ENCODE results near the gene CNTN6.

Gene CNTN6

DNA sequence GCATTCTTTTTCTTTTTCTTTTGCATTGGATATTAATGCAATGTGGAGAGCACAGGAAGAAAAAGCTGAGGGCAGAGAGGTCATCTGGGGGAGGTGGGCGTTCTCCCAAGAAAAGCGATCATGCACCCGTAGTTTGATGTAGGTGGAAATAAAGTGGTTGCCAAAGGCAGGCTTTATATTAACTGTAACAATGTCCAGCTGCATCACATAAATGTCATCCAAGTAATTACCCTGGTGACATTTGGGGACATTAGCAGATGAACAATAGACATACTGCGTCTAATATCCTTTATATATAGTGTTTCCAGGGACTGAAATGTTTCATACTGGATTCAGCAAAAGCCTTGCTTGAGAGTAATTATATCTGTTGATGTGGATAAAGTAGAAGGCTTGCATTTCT, 135.5 kb downstream of the CNTN6 start:
- Histone ChIP-seq H3K9me3 (ENCODE audit: control insufficient read depth, low read length) (no peaks in the 10 kb centered on the region), H3K4me1 (ENCODE audit: control insufficient read depth, insufficient read depth, low read length) (no peaks in the 10 kb centered on the region), H3K9ac (ENCODE audit: low read length) (no peak overlapping the region), H3K27me3 (replicated peaks; ENCODE audit: control insufficient read depth, insufficient read depth, low read length) (no peaks in the 10 kb centered on the region), H3K36me3 (ENCODE audit: control insufficient read depth, insufficient read depth, low read length, severe bottlenecking) (no peaks in the 10 kb centered on the region), H3K4me3 (ENCODE audit: low read length) (no peak overlapping the region)
- no peak for DNase-seq (ENCODE audit: low read depth)

DNA sequence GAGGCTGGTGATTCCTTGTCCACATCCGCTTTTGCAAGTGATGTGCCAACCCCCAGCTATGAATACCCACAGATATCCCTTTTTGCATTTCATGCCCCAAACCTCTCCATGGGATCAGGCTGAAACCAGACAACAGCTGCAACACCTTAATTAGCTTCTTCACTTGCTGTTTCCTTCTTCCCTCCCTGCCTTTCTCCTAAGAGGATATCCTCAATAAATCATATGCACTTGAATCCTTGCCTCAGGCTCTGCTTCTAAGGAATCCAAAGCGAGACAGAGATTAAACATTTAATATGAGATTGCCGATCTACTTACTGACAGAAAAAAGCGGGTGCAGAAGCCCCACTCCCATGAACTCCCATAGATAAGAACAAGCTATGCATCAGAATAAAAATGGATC, 138.1 kb downstream of the CNTN6 start:
- Histone ChIP-seq H3K9me3 (ENCODE audit: control insufficient read depth, low read length) (no peaks in the 10 kb centered on the region), H3K4me1 (ENCODE audit: control insufficient read depth, insufficient read depth, low read length) (no peaks in the 10 kb centered on the region), H3K9ac (ENCODE audit: low read length) (no peak overlapping the region), H3K4me3 (ENCODE audit: low read length) (no peak overlapping the region), H3K36me3 (ENCODE audit: control insufficient read depth, insufficient read depth, low read length, severe bottlenecking) (no peaks in the 10 kb centered on the region), H3K27me3 (replicated peaks; ENCODE audit: control insufficient read depth, insufficient read depth, low read length) (no peaks in the 10 kb centered on the region)
- DNase-seq (ENCODE audit: low read depth): no peak

DNA sequence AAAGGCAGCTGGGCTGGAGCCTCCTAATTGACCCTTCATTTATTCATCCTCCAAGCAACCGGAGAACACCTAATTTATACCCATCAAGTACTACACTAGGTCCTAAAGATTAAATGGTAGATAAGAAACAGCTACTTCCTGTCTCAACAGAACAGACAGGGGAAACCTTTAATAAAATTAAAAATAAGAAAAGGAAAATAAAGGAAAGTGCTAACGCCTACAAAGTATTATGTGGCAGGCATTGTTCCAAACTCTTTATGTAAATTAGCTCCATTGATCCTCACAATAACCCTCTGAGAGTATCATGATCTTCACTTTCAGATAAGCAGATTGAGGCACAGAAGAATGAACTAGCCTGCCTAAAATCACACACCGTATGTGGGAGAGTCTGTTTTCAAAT, 139.5 kb downstream of the CNTN6 start:
- no peak overlapping the region for H3K4me3 ChIP-seq (ENCODE audit: low read length)
- H3K9me3 ChIP-seq (ENCODE audit: control insufficient read depth, low read length): no peaks in the 10 kb centered on the region
- H3K4me1 ChIP-seq (ENCODE audit: control insufficient read depth, insufficient read depth, low read length): no peaks in the 10 kb centered on the region
- H3K27me3 ChIP-seq (replicated peaks; ENCODE audit: control insufficient read depth, insufficient read depth, low read length): no peaks in the 10 kb centered on the region
- DNase-seq (ENCODE audit: low read depth): no peak
- H3K9ac ChIP-seq (ENCODE audit: low read length): no peak overlapping the region
- H3K36me3 ChIP-seq (ENCODE audit: control insufficient read depth, insufficient read depth, low read length, severe bottlenecking): no peaks in the 10 kb centered on the region

DNA sequence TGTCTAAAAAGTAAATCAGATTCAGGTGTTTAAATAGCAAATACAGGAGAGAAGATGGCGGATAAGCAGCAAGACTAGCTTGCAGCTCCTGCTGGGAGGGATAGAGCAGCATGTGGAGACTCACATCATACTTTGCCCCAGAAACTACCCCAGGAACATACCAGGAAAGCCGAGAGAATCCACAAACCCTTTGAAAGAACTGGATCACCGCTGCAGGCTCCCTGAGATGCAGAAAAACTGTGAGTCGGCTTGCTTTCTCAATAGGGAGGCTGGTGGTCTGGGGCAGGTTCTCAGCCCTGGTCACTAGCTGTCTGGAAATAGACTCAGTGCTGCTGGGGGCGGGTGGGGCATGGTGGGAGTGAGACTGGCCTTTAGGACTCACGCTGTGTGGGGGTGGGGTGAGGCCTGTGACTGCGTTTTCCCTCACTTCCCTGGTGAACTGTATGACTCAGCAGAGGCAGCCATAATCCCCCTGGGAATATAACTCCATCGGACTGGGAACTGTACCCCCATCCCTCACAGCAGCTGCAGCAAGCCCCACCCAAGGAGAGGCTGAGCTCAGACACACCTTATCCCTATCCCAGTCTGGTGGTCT, 142.8 kb downstream of the CNTN6 start:
- Histone ChIP-seq H3K9ac (ENCODE audit: low read length) (no peak overlapping the region), H3K4me1 (ENCODE audit: control insufficient read depth, insufficient read depth, low read length) (no peaks in the 10 kb centered on the region), H3K9me3 (ENCODE audit: control insufficient read depth, low read length) (no peaks in the 10 kb centered on the region), H3K36me3 (ENCODE audit: control insufficient read depth, insufficient read depth, low read length, severe bottlenecking) (no peaks in the 10 kb centered on the region), H3K4me3 (ENCODE audit: low read length) (no peak overlapping the region), H3K27me3 (replicated peaks; ENCODE audit: control insufficient read depth, insufficient read depth, low read length) (no peaks in the 10 kb centered on the region)
- DNase-seq (ENCODE audit: low read depth): no peak

DNA sequence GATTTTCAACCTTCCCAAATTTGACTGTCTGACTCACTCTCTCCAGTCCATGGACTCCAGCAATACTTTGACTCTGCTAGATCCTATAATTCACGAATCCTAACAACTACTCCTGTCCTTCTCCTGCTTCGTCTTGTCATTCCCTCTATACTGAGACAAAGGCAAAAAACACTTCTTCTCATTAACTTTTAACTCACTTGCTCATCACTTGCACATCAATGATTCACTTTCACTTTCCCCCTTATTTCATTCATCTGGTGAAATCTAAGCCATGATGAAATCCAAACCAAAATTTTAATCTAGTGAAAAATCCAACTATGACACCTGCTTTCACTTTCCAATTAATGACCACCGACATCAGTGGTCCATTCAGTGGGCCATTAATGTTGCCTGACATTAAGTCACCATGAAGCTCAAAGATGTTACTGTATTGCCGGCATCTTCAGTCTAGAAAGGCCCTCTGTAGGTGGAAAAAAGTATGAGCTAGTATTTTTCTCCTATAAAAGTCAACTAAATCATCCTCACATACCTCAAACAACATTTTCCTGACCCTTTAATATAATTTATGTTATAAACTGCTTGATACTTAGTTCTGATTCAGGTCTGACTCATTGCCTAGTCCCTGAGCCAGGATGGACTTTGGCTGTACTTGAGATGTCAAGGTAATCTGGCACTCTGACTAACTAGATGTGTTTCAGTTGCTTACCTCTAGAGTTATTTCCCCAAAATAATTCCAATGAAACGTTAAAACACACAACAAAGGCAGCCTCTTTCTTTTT, 158.6 kb downstream of the CNTN6 start:
- H3K27me3 ChIP-seq (replicated peaks; ENCODE audit: control insufficient read depth, insufficient read depth, low read length): no peaks in the 10 kb centered on the region
- no peaks in the 10 kb centered on the region for H3K4me1 ChIP-seq (ENCODE audit: control insufficient read depth, insufficient read depth, low read length)
- H3K9me3 ChIP-seq (ENCODE audit: control insufficient read depth, low read length): no peaks in the 10 kb centered on the region
- H3K36me3 ChIP-seq (ENCODE audit: control insufficient read depth, insufficient read depth, low read length, severe bottlenecking): no peaks in the 10 kb centered on the region
- H3K4me3 ChIP-seq (ENCODE audit: low read length): no peak overlapping the region
- no peak overlapping the region for H3K9ac ChIP-seq (ENCODE audit: low read length)
- no peak for DNase-seq (ENCODE audit: low read depth)

DNA sequence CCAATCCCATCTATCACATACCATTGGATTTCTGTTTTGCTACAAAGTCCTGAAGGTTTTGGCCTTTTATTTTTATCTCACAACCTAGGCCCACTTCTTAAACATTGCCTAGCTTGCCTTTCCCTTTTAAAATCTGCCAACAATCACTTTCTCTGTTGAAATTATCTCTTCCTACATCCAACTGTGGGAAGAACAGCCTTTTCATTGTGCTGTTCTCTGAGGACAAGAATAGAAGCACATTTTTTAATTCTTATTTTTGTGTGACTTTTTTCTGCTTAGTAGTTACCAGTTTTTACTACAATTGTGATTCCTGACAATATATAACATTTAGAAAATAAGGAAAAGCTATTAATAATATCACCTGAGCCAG, 159.2 kb downstream of the CNTN6 start:
- no peak overlapping the region for H3K9ac ChIP-seq (ENCODE audit: low read length)

DNA sequence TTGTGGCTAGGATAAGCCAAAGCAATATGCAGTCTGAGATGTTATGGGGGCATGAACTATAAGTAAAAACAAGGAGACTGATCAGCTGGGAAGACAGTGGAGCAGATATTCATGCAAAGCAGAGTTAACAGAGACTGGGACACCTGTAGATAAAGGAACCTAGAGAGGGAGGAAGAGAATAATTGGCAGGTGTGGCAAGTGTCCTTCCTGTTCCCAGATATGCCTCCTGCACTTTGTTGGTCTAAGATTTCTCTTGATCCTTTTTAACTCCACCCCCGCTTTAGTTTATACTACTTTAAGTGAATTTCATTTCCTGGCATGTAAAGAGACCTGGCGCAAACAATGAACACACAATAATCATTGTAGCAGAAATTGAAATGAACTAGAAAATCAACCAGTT, 169.4 kb downstream of the CNTN6 start:
- Histone ChIP-seq H3K9ac (ENCODE audit: low read length) (no peak overlapping the region), H3K4me1 (ENCODE audit: control insufficient read depth, insufficient read depth, low read length) (no peaks in the 10 kb centered on the region), H3K27me3 (replicated peaks; ENCODE audit: control insufficient read depth, insufficient read depth, low read length) (no peaks in the 10 kb centered on the region), H3K36me3 (ENCODE audit: control insufficient read depth, insufficient read depth, low read length, severe bottlenecking) (no peaks in the 10 kb centered on the region), H3K9me3 (ENCODE audit: control insufficient read depth, low read length) (no peaks in the 10 kb centered on the region), H3K4me3 (ENCODE audit: low read length) (no peak overlapping the region)
- DNase-seq (ENCODE audit: low read depth): no peak

More for the DNA sequence above, 159.2 kb downstream of the CNTN6 start:
- no peaks in the 10 kb centered on the region for H3K4me1 ChIP-seq (ENCODE audit: control insufficient read depth, insufficient read depth, low read length)
- DNase-seq (ENCODE audit: low read depth): no peak
- no peaks in the 10 kb centered on the region for H3K9me3 ChIP-seq (ENCODE audit: control insufficient read depth, low read length)
- H3K4me3 ChIP-seq (ENCODE audit: low read length): no peak overlapping the region
- no peaks in the 10 kb centered on the region for H3K27me3 ChIP-seq (replicated peaks; ENCODE audit: control insufficient read depth, insufficient read depth, low read length)
- no peaks in the 10 kb centered on the region for H3K36me3 ChIP-seq (ENCODE audit: control insufficient read depth, insufficient read depth, low read length, severe bottlenecking)

DNA sequence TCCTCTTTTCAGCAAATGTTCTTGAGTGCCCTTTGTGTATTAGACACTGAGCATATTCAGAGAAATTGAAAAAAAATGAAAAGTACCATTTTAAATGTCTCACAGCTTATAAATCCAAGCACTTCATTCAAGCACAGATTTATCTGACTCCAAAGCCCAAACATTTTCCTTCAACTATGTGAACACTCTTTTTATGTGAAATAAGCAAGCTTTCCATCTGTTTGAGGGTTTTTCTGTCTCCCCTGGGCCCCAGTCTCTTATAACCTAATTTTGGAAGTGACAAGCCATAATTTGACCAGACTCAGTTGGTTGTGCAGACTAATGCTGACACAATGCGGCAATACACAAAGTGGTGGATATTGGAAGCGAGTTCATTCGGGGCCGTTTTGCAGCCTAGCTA, 170.3 kb downstream of the CNTN6 start:
- H3K36me3 ChIP-seq (ENCODE audit: control insufficient read depth, insufficient read depth, low read length, severe bottlenecking): no peaks in the 10 kb centered on the region
- H3K4me3 ChIP-seq (ENCODE audit: low read length): no peak overlapping the region
- no peaks in the 10 kb centered on the region for H3K27me3 ChIP-seq (replicated peaks; ENCODE audit: control insufficient read depth, insufficient read depth, low read length)
- H3K4me1 ChIP-seq (ENCODE audit: control insufficient read depth, insufficient read depth, low read length): no peaks in the 10 kb centered on the region
- H3K9me3 ChIP-seq (ENCODE audit: control insufficient read depth, low read length): no peaks in the 10 kb centered on the region
- H3K9ac ChIP-seq (ENCODE audit: low read length): no peak overlapping the region
- no peak for DNase-seq (ENCODE audit: low read depth)

DNA sequence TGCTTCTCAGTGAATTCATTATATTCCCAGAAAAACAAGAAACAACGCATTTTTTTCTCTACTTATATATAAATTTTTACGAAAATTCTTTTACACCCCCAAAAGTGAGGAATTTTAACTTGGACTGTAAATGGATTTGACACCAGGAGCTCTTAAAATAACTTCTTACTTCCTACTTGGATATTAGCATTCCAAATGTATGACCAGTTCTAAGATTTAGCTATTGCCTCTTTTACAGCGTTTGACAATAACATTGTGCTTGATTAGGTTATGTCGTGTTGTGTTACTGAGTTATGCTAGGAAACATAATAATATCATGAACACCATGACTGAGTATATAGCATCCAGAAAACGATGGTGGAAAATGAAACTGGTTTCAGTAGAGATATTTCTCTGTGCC, 177.0 kb downstream of the CNTN6 start:
- no peaks in the 10 kb centered on the region for H3K4me1 ChIP-seq (ENCODE audit: control insufficient read depth, insufficient read depth, low read length)

DNA sequence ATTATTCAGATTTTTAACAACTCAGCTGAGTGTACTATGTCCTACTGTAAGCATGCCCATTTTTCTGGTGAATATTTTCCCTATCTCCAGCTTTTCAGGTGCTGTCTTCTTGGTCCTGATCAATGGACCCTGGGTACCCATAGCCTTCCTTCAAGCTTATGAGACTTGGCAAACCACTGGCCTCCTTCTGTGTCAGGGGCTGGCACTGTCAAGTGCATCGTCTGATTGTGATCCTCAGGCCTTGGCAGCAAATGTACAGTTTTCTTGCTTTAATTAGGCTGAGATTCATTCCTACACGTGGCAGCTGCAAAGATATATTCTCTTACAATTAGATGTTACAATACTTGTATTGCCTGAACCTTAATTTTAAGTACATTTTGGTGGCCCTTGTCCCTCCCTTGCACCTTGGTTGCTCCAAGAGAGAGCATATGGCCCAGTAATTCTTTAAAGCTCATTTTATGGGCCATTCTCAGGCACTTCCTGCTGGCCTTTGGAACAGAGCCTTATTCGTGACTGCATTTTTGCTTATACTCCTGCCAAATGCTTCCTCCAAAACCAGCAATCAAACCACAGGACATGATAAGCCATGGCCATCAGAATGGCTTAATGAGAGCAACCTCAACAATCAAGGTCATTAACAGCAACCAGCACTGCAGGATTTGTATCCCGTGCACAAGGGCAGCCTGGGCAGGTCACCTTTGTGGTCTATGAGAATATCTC, 179.9 kb downstream of the CNTN6 start:
- H3K4me1 ChIP-seq (ENCODE audit: control insufficient read depth, insufficient read depth, low read length): no peaks in the 10 kb centered on the region
- no peaks in the 10 kb centered on the region for H3K36me3 ChIP-seq (ENCODE audit: control insufficient read depth, insufficient read depth, low read length, severe bottlenecking)
- no peaks in the 10 kb centered on the region for H3K9me3 ChIP-seq (ENCODE audit: control insufficient read depth, low read length)
- no peak overlapping the region for H3K4me3 ChIP-seq (ENCODE audit: low read length)
- H3K9ac ChIP-seq (ENCODE audit: low read length): no peak overlapping the region
- H3K27me3 ChIP-seq (replicated peaks; ENCODE audit: control insufficient read depth, insufficient read depth, low read length): no peaks in the 10 kb centered on the region
- DNase-seq (ENCODE audit: low read depth): no peak

More for the DNA sequence above, 177.0 kb downstream of the CNTN6 start:
- H3K27me3 ChIP-seq (replicated peaks; ENCODE audit: control insufficient read depth, insufficient read depth, low read length): no peaks in the 10 kb centered on the region
- H3K9me3 ChIP-seq (ENCODE audit: control insufficient read depth, low read length): no peaks in the 10 kb centered on the region
- H3K4me3 ChIP-seq (ENCODE audit: low read length): no peak overlapping the region
- H3K36me3 ChIP-seq (ENCODE audit: control insufficient read depth, insufficient read depth, low read length, severe bottlenecking): no peaks in the 10 kb centered on the region
- no peak for DNase-seq (ENCODE audit: low read depth)
- no peak overlapping the region for H3K9ac ChIP-seq (ENCODE audit: low read length)

DNA sequence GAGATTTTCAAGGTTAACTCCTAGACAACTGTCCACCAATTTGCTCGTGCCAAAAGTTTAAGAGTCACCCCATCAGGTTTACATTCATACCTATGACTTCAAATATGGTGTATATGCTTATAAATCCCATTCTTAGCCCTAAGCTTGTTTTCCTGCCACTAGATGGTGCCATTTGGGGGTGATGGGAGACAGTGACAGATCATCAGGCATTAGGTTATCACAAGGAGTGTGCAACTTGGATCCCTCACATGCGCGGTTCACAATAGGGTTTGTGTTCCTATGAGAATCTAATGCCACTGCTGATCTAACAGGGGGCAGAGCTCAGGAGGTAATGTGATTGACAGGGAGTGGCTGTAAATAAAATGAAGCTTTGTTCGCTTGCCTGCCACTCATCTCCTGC, 182.7 kb downstream of the CNTN6 start:
- H3K4me3 ChIP-seq (ENCODE audit: low read length): no peak overlapping the region
- no peak for DNase-seq (ENCODE audit: low read depth)

More for the DNA sequence above, 182.7 kb downstream of the CNTN6 start:
- H3K4me1 ChIP-seq (ENCODE audit: control insufficient read depth, insufficient read depth, low read length): no peaks in the 10 kb centered on the region
- H3K36me3 ChIP-seq (ENCODE audit: control insufficient read depth, insufficient read depth, low read length, severe bottlenecking): no peaks in the 10 kb centered on the region
- no peaks in the 10 kb centered on the region for H3K9me3 ChIP-seq (ENCODE audit: control insufficient read depth, low read length)
- no peaks in the 10 kb centered on the region for H3K27me3 ChIP-seq (replicated peaks; ENCODE audit: control insufficient read depth, insufficient read depth, low read length)
- no peak overlapping the region for H3K9ac ChIP-seq (ENCODE audit: low read length)
